DMS114 treated with DMSO at 0.1 percent for 48 hours (cell line): ENCODE measurements around the gene CLSTN2.

Experiments used
- DNase-seq: peaks from one replicate; lab custom pipeline; 2025; ENCODE audit not compliant: unreplicated experiment; lab: John Stamatoyannopoulos, UW

CLSTN2 gene

GRCh38 chr3:140536926-140537726, 602.1 kb downstream of the CLSTN2 start:
- DNase-seq, result no peak

- no peak for DNase-seq
Measured at GRCh38 chr3:140537727-140538082, 602.7 kb downstream of the CLSTN2 start.

DNA sequence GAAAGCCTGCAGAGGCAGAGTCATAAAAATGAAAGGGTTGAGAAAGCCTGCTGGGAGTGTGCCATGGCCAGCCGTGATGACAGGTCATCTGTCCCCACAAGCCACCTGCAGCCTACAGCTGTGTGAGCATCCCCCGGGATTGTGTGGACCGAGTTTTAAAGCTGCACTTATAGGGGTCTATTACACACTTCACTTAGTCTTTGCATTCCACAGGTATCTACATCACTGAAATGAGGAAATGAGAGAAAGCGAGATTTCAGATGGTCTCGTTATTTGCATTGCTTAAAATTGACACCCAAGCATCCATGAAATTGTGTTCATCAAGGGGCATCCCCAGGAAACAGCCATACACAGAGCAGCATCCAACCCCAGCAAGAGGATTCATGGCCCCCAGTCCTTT, 605.3 kb downstream of the CLSTN2 start:
- DNase-seq, result no peak

GRCh38 chr3:140541975-140542653, 607.1 kb downstream of the CLSTN2 start:
- DNase-seq, result no peak

DNA sequence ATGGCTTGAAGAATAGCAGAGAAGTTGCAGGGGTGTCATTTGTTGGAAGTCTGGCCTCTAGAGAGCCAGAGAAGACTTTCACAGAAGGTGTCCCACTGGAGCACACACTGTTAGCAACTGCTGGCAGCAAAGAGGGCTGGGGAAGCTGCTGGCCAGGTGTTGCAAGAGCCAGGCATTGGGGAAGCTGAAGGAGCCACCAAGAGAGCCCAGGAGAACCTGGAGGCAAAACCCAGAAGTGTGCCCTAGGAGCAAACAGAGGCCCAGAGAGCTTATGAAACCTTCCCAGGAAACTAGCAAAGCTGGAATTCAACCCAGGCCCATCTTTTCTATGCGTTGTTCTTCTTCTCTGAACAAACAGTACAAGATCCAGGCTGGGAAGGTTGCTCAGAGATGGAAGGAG, 610.2 kb downstream of the CLSTN2 start:
- DNase-seq, result no peak

- DNase-seq, result no peak
Measured at GRCh38 chr3:140545756-140546155, 610.8 kb downstream of the CLSTN2 start.

GRCh38 chr3:140546649-140547048, 611.7 kb downstream of the CLSTN2 start:
- DNase-seq, result no peak

- no peak for DNase-seq
Measured at GRCh38 chr3:140552403-140552802, 617.4 kb downstream of the CLSTN2 start.

GRCh38 chr3:140552898-140553297, 617.9 kb downstream of the CLSTN2 start:
- DNase-seq, result no peak

- DNase-seq, result no peak
Measured at GRCh38 chr3:140553591-140553990, 618.6 kb downstream of the CLSTN2 start.

- no peak for DNase-seq
Measured at GRCh38 chr3:140555666-140556065, 620.7 kb downstream of the CLSTN2 start.

- no peak for DNase-seq
Measured at GRCh38 chr3:140557476-140557875, 622.5 kb downstream of the CLSTN2 start.

DNA sequence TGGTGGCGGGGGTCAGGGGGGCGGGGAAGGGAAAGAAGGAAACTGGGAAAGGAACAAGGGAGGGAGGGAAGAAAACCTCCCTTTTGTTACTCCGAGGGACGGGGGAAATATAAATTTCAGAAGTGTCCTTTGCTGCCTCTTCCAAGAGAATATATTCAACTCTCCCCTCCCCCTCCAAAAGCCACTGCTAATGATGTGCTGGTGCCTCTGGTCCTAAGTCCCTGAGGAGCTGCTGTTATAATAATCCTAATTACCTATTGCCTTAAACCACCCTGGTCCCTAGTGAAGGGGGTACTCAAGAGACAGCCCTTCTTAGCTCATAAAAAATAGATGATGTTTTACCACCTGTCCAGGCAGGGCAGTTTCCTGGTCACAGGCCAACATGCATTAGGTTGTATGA, 624.6 kb downstream of the CLSTN2 start:
- no peak for DNase-seq

- DNase-seq, result no peak
Measured at GRCh38 chr3:140563206-140563760, 628.3 kb downstream of the CLSTN2 start.

DNA sequence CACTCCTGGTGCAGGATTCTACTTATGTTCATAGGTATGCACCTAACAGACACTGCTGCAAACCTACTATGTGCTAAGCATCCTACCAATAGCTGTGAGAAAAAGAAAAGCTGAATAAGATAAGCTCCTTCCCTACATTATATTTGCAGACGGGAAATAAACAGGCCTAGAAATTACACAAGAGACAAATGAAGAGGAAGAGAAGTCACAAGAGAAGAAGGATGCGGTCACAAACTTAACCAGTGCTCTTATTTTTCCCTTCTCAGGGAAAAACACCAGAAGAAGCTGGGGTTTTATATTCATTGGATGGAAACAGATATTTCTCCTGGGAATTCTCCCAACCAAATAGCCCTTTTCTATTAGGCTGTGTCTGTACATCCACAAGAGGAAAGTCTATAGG, 633.1 kb downstream of the CLSTN2 start:
- DNase-seq, result no peak

- no peak for DNase-seq
Measured at GRCh38 chr3:140568842-140569520, 634.0 kb downstream of the CLSTN2 start.

DNA sequence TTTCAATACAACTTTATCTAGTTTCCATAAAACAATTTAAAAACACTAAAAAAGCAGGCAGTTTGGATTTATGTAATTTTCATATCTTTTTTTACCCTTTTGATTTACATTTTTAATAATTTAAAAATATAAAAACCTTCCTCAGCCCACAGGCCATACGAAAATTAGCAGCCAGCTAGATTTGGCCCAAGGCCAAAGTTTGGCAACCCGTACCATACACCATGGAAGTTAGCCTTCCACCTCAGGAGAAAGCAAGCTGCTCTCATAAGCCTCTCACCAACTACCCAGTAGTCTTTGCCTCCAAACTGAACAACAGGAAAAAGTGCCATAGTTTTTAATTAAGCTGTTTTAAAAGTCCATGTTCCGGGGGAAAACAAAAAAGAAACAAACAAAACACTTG, 635.6 kb downstream of the CLSTN2 start:
- no peak for DNase-seq

DNA sequence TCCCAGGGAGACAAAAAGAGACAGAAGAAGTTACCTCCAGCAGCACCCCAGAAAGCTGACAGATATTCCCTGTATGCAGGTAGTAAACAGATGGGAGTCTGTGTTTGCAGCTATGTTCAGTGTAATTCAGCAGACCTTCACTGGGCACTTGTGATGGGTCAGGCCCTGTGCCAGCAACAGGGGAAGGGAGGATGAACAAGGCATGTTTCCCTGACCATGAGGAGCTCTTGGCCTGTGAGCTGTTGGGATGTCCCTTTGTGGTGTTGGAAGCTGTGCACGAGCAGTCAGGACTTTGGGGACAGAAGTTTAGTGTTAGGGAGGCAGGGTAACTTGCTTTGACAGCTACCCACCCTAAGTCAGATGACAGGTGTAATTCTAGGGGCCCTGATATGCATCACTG, 636.9 kb downstream of the CLSTN2 start:
- no peak for DNase-seq

GRCh38 chr3:140572334-140572733, 637.3 kb downstream of the CLSTN2 start:
- DNase-seq, result no peak

GRCh38 chr3:140573011-140573410, 638.0 kb downstream of the CLSTN2 start:
- DNase-seq, result no peak

- no peak for DNase-seq
Measured at GRCh38 chr3:140574375-140574774, 639.4 kb downstream of the CLSTN2 start.

- no peak for DNase-seq
Measured at GRCh38 chr3:140576449-140576848, 641.5 kb downstream of the CLSTN2 start.
